Lung (tissue), 12 donors: ENCODE data around the gene G6PD. TPM values are rescaled to one million over a fixed set of nuclear protein-coding genes. Genes with fewer than 3 reads are reported as not detected.

Source experiments
- ATAC-seq: fragments of 200-7000 bp; cut with Tn5 transposase; one replicate; pipeline ENCODE4 v1.9.1; 2020; ENCODE audit warnings: moderate number of reproducible peaks; ENCODE audit not compliant: insufficient read depth, low FRiP score
- DNase-seq, 3 donors: peaks; one replicate each; pipeline ENCODE4 v3.0.0-alpha.2; 2013 to 2017
- H3K27ac ChIP-seq, 2 donors: one replicate each; pipeline ENCODE4 v1.5.1; 2013; ENCODE audit warnings: mild to moderate bottlenecking in 2 of 2, moderate library complexity in 2 of 2, control low read depth in 1 of 2, inconsistent platforms in 1 of 2, low read depth in 1 of 2, low read length in 1 of 2
- H3K27me3 ChIP-seq, 3 donors: one replicate each; pipeline ENCODE4 v1.5.1; 2013; ENCODE audit warnings: low read length in 2 of 3; ENCODE audit not compliant: control insufficient read depth in 3 of 3, insufficient read depth in 3 of 3
- H3K36me3 ChIP-seq, 4 donors: one replicate each; pipeline ENCODE4 v1.5.1; 2013; ENCODE audit warnings: low read length in 4 of 4, mild to moderate bottlenecking in 1 of 4, moderate library complexity in 1 of 4; ENCODE audit not compliant: control insufficient read depth in 4 of 4, insufficient read depth in 4 of 4
- H3K4me1 ChIP-seq, 5 donors: one replicate each; pipeline ENCODE4 v1.5.1; 2013; ENCODE audit warnings: low read length in 5 of 5, mild to moderate bottlenecking in 2 of 5, moderate library complexity in 1 of 5; ENCODE audit not compliant: control insufficient read depth in 5 of 5, insufficient read depth in 5 of 5
- H3K4me3 ChIP-seq: one replicate; pipeline ENCODE4 v1.5.1; 2013; ENCODE audit warnings: mild to moderate bottlenecking, control low read depth, moderate library complexity
- H3K9ac ChIP-seq, 2 donors: one replicate each; pipeline ENCODE4 v1.5.1; 2013; ENCODE audit warnings: low read length in 2 of 2, control low read depth in 1 of 2; ENCODE audit not compliant: insufficient read depth in 1 of 2
- H3K9me3 ChIP-seq, 4 donors: one replicate each; pipeline ENCODE4 v1.5.1; 2013; ENCODE audit warnings: low read length in 3 of 4, mild to moderate bottlenecking in 1 of 4, moderate library complexity in 1 of 4; ENCODE audit not compliant: control insufficient read depth in 4 of 4, insufficient read depth in 3 of 4
- CTCF ChIP-seq: IDR thresholded peaks from 2 replicates; pipeline ENCODE4 v1.5.1; 2012; ENCODE audit warnings: mild to moderate bottlenecking; ENCODE audit errors: control extremely low read depth, extremely low read depth
- WGBS, 2 donors: extraction: QIAGEN DNeasy Blood & Tissue Kit; methylation state at CpG; one replicate each; pipeline ENCODE4 v1.1.7; 2013; 5-methylcytosine and 5-hydroxymethylcytosine counted together
- polyA plus RNA-seq, 2 donors: library from polyadenylated mRNA; stranded (reverse); fragments of 200-250 nt; gene quantifications; one replicate each; pipeline ENCODE4 v1.2.1, GENCODE V29; 2013
- total RNA-seq, 2 donors: library from RNA; depleted of rRNA in 1 of 2; stranded (reverse); fragments of >200 nt in 1 of 2; gene quantifications; one replicate each; pipeline ENCODE4 v1.2.1, GENCODE V29; 2014 to 2021
- donor health status: control.
- donor health status: control.
- donor health status: Bipolar disorder and iron deficiency.
- donor health status: healthy.
- donor health status: DM: yes; HTN: yes; CAD: no.

G6PD gene
- total and polyA plus RNA-seq, 4 donors: 24.3 to 106 (median 65.5) TPM

- Histone ChIP-seq H3K4me1 (peaks cover 0 to 4% (median 0%) of the 10 kb centered on the region in 5 donors), H3K9me3 (peaks cover 0 to 6% (median 0%) of the 10 kb centered on the region in 4 donors), H3K36me3 (peaks cover 0 to 19% (median 4%) of the 10 kb centered on the region in 4 donors), H3K27me3 (no peaks in the 10 kb centered on the region), H3K4me3 (no peak overlapping the region), H3K27ac (no peak overlapping the region), H3K9ac (no peak overlapping the region)
- DNase-seq (no peak), ATAC-seq (no peak)
- 84 to 92% methylated on average over 9 of the region's 9 CpGs for WGBS, 2 donors
- no peak for TF ChIP-seq CTCF
These were observed 10.8 kb downstream of the G6PD start for GRCh38 chrX:154535892-154536291.

DNA sequence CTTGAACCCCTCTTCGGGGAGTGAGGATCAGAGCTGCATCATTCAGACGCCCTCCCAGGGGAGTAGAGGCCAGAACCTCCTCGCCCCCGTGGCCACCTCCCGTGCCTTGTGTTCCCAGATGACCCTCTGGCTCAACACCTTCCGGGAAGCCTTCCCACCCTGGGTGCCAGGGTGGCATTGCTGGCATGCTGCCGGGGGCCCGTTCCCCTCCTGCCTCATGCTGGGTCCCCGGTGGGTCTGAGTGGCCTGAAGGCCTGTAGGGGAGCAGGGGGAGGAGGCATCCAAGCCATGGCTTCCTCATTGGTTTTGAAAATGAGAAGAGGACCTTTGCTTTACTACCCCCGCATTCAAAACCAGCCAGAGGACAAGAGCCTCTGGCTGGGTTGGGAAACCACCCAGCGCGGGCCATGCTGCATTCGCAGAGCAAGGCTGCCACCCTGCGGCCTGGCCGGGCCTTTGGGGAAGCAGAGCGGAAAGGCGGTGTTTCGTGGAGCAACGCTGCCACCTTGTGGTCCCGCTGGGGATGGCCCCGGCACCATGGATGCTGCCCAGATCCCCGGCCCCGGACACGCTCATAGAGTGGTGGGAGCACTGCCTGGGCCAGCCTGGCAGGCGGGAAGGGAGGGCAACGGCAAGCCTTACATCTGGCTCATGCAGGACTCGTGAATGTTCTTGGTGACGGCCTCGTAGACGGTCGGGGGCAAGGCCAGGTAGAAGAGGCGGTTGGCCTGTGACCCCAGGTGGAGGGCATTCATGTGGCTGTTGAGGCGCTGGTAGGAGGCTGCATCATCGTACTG lies 11.9 kb downstream of the G6PD start:
- Histone ChIP-seq H3K27me3 (no peaks in the 10 kb centered on the region), H3K4me1 (peaks cover 0 to 4% (median 0%) of the 10 kb centered on the region in 5 donors), H3K27ac (peak overlapping the region in 1 of 2 donors; percentile 33), H3K36me3 (peaks cover 0 to 19% (median 4%) of the 10 kb centered on the region in 4 donors), H3K9me3 (peaks cover 0 to 6% (median 0%) of the 10 kb centered on the region in 4 donors), H3K9ac (no peak overlapping the region), H3K4me3 (no peak overlapping the region)
- ATAC-seq (peak; percentile 98), DNase-seq (peak; percentile 86 to 90 (median 89))
- TF ChIP-seq CTCF: peak; percentile 100
- 31 to 33% methylated on average over 15 to 34 of the region's 34 CpGs for WGBS, 2 donors

GRCh38 chrX:154532690-154533089 lies 14.0 kb downstream of the G6PD start:
- H3K36me3 ChIP-seq: peaks cover 0 to 19% (median 4%) of the 10 kb centered on the region in 4 donors
- peaks cover 0 to 4% (median 0%) of the 10 kb centered on the region in 5 donors for H3K4me1 ChIP-seq
- no peak overlapping the region for H3K9ac ChIP-seq
- no peak for TF ChIP-seq CTCF
- DNase-seq: no peak
- no peak overlapping the region for H3K4me3 ChIP-seq
- 90 to 91% methylated on average over 10 to 23 of the region's 23 CpGs for WGBS, 2 donors
- H3K27ac ChIP-seq: no peak overlapping the region
- ATAC-seq: no peak
- no peaks in the 10 kb centered on the region for H3K27me3 ChIP-seq
- H3K9me3 ChIP-seq: peaks cover 0 to 3% (median 0%) of the 10 kb centered on the region in 4 donors
